Fibroblast of lung (primary cell): ENCODE data around the gene XK.

Experiments used
- EZH2 ChIP-seq: IDR thresholded peaks from 2 replicates; pipeline ENCODE4 v1.5.1; 2012; ENCODE audit warnings: low read length, control low read depth, mild to moderate bottlenecking; ENCODE audit errors: missing control alignments
- TF ChIP-seq, protein P1 (sequence below), 2 donors: IDR thresholded peaks in 1 of 2; conservative IDR thresholded peaks in 1 of 2; 1 replicate in 1 of 2; 2 replicates in 1 of 2; pipeline ENCODE4 v1.5.1; 2011 to 2012; ENCODE audit warnings: low read length in 2 of 2, control low read depth in 1 of 2, inconsistent platforms in 1 of 2, low read depth in 1 of 2, mild to moderate bottlenecking in 1 of 2

DNA sequence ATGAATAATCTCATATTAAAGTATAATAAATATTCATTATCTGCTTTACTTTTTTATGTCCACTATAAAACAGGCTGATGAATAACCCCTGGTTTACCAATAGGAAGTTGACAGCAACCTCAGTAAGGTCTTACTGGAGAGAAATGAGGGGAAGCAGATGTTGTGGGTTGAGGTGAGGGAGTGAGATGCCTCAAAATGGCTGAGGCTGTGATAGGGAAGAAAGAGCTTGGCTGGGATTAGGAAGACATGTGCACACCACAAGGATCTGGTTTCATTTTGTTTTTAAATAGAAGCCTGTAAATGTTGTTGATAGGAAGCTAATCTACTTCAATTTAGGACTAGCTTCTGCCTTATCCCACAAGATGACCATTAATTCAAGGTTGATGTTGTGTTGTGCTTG is 79.9 kb downstream of the XK start:
- no peak for TF ChIP-seq EZH2
- TF ChIP-seq, protein P1, sequence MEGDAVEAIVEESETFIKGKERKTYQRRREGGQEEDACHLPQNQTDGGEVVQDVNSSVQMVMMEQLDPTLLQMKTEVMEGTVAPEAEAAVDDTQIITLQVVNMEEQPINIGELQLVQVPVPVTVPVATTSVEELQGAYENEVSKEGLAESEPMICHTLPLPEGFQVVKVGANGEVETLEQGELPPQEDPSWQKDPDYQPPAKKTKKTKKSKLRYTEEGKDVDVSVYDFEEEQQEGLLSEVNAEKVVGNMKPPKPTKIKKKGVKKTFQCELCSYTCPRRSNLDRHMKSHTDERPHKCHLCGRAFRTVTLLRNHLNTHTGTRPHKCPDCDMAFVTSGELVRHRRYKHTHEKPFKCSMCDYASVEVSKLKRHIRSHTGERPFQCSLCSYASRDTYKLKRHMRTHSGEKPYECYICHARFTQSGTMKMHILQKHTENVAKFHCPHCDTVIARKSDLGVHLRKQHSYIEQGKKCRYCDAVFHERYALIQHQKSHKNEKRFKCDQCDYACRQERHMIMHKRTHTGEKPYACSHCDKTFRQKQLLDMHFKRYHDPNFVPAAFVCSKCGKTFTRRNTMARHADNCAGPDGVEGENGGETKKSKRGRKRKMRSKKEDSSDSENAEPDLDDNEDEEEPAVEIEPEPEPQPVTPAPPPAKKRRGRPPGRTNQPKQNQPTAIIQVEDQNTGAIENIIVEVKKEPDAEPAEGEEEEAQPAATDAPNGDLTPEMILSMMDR (conservative IDR thresholded peaks at IDR 0.05 in 1 of 2, IDR thresholded peaks at IDR 0.05 in 1 of 2; ENCODE audit: low read depth in 1 of 2, low read length in 2 of 2) = no peak
